Body of pancreas (tissue), 4 donors: ENCODE data around the gene NHLH1.

ENCODE experiments used
- CTCF ChIP-seq, 7 experiments: fragments of 450-650 bp in 4 of 7; fragments of 200-600 bp in 3 of 7; sonication (generic) in 3 of 7; IDR thresholded peaks; one replicate each; pipeline ENCODE4 v1.5.1; 2016 to 2019; ENCODE audit warnings: antibody characterized with exemption in 7 of 7
- POLR2A ChIP-seq, 3 donors: fragments of 450-650 bp; IDR thresholded peaks; one replicate each; pipeline ENCODE4 v1.6.1; 2016; ENCODE audit warnings: antibody characterized with exemption in 3 of 3, mild to moderate bottlenecking in 2 of 3

- no peak for TF ChIP-seq POLR2A (IDR thresholded peaks at IDR 0.05)
- TF ChIP-seq CTCF (IDR thresholded peaks at IDR 0.05): no peak
Observed at GRCh38 chr1:160325252-160325651, 41.6 kb upstream of the NHLH1 start.
